ENCODE data around the gene IL23A.
"Not testable (repeated sequence)": the region's sequence is repeated elsewhere in the genome, so short reads cannot be mapped to it uniquely, and the experiment has no call there.

The IL23A gene, protein sequence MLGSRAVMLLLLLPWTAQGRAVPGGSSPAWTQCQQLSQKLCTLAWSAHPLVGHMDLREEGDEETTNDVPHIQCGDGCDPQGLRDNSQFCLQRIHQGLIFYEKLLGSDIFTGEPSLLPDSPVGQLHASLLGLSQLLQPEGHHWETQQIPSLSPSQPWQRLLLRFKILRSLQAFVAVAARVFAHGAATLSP

DNA sequence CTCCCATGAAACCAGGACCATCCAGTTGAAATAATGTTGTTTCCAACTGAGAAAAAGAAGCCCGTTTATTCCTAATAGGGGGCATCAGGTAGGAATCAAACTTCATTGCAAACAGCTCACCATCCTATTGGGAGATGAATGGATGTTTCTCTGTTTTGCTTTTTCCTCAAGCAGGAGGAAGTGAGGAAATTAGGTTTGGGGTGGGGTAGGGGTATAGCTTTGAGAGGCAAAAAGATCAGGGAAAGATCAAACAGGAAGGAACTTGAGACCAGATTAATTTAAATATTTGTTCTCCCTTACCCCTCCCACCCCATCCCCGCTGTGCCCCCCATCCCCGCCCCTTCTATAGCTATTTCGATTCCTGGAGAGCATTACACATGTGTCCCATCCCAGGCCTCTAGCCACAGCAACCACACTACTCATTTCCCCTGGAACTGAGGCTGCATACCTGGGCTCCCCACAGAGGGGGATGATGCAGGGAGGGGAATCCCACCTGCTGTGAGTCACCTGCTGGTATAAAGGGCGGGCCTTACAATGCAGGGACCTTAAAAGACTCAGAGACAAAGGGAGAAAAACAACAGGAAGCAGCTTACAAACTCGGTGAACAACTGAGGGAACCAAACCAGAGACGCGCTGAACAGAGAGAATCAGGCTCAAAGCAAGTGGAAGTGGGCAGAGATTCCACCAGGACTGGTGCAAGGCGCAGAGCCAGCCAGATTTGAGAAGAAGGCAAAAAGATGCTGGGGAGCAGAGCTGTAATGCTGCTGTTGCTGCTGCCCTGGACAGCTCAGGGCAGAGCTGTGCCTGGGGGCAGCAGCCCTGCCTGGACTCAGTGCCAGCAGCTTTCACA is at the start of gene IL23A:
Gene IL23A (plus strand): TSS at position 577 of the 850 bp plus-strand sequence. CDS start 161 bp downstream, at position 738.
- DNase-seq (ENCODE audit: low read depth in 2 of 2): peak; percentile 82 to 92

- no peak for DNase-seq (ENCODE audit: low read depth in 2 of 2)
Observed at GRCh38 chr12:56293795-56294194, 44.9 kb upstream of the IL23A start.

GRCh38 chr12:56296295-56296694 is 42.4 kb upstream of the IL23A start:
- no peak for DNase-seq (ENCODE audit: low read depth in 2 of 2)

DNA sequence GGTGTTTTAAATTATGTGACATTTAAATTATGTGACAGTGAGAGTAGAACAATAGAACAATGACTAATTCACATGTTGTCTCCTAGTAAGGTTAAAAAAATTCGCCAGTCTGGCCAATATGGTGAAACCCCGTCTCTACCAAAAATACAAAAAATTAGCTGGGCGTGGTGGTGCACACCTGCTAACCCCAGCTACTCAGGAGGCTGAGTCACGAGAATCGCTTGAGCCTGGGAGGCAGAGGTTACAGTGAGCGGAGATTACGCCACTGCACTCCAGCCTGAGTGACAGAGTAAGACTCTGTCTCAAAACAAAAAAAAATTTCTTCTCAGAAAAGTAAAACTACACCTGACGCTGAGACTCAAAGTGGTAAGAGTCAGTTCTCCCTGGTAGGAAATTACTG is 41.3 kb upstream of the IL23A start:
- DNase-seq (ENCODE audit: low read depth in 2 of 2): no peak

DNA sequence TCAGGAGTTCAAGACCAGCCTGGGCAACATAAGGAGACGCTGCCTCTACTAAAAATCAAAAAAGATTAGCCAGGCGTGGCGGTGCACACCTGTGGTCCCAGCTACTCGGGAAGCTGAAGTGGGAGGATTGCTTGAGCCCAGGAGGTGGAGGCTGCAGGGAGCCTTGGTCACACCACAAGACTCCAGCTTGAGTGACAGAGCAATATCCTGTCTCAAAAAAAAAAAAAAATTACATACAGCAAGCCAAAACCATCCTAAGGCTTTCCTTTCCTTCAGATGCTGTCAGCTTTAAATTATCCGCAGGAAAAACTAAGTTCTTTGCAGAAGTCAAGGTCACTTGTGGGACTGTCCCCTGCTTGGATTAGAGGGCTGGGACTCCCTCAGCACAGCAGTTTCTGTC is 39.9 kb upstream of the IL23A start:
- DNase-seq (ENCODE audit: low read depth in 2 of 2): no peak

DNA sequence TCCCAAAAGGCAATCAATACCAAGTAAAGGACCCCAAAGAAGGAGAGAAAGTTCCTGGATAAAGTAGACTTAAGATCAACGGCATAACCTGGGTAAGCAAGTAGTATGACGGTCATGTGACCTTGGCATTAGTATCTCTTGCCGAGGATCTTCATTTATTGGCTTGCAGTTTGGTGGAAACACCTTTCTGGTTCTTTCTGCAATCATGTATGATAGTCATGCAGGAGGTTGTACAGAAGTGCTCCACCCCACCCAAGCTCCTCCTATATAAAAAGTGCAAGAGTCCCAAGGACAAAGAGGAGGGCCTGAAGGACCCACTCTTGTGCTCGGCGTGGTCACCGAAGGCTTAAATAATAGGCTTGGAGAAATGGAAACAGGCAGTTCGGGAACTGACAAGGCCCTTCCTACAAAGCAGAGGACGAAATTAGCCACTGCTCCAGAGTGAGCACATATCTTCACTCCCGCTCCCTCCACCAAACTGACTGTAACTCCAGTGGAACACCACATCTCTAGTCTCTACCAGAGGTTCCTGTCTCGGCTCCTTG is 39.3 kb upstream of the IL23A start:
- no peak for DNase-seq (ENCODE audit: low read depth in 2 of 2)

GRCh38 chr12:56299853-56300643 is 38.6 kb upstream of the IL23A start, which contains the start of gene CS:
TSS of gene CS (minus strand) at chr12:56300330. CDS start at chr12:56300201, 129 bp downstream.
- DNase-seq (ENCODE audit: low read depth in 2 of 2): peak; percentile 97 to 98

GRCh38 chr12:56300644-56301464 is 37.8 kb upstream of the IL23A start:
- no peak for DNase-seq (ENCODE audit: low read depth in 2 of 2)

DNA sequence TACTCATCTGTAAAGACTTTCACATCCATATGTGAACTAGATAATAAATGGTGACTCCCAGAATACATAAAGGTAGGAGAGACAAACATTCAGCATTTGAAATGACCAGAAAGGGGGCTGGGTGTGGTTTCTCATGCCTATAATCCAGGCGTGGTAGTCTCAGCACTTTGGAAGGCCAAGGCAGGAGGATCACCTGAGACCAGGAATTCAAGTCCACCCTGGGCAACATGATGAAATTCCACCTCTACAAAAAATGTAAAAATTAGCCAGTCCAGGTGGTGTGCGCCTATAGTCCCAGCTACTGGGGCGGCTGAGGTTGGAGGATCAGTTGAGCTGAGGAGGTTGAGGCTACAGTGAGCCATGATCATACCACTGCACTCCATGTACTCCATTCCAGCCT is 34.4 kb upstream of the IL23A start:
- no peak for DNase-seq (ENCODE audit: low read depth in 2 of 2)

GRCh38 chr12:56304872-56305590 is 33.7 kb upstream of the IL23A start:
- DNase-seq (ENCODE audit: low read depth in 2 of 2): no peak

DNA sequence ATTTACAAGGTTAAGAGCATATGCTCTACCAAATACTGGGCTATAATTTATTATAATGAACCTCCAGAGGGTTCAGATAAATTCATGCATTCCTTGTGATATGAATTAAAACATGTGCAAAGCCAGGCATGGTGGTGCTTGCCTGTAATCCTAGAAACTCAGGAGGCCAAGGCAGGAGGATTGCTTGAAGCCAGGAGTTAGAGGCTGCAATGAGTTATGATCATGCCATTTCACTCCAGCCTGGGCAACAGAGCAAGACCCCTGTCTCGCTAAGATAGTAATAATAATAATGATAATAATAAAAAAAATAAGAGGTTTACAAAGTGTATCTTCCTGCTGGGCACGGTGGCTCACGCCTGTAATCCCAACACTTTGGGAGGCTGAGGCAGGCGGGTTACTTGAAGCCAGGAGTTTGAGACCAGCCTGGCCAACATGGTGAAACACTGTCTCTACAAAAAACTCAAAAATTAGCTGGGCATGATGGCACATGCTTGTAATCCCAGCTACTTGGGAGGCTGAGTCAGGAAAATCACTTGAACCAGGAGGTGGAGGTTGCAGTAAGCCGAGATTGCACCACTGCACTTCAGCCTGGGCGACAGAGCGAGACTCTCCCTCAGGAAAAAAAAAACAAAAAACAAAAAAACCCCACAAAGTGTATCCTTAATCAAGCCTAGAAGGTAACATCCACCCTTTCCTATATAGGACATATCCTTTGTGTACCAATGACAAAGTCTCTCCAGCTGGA is 31.3 kb upstream of the IL23A start:
- DNase-seq (ENCODE audit: low read depth in 2 of 2): no peak

DNA sequence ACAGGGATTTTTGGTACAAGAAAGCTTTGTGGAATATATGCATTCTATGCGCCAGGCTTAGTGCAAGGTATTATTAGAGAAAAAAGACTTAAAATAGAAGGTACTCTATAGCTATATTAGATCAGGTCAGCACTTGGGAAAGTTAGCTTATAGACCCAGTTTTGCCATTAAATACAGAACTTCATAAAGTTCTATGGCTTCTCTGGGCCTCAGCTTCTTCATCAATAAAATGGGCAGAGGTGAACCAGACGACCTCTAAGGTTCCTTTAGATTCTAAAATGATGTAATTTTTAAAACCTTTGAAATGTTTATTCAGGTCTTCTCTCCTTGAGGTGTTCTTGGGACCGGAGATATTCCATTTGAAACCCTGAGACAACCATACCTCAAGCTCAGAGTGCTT is 30.0 kb upstream of the IL23A start:
- no peak for DNase-seq (ENCODE audit: low read depth in 2 of 2)

- DNase-seq (ENCODE audit: low read depth in 2 of 2): no peak
Observed at GRCh38 chr12:56311003-56311402, 27.7 kb upstream of the IL23A start.

DNA sequence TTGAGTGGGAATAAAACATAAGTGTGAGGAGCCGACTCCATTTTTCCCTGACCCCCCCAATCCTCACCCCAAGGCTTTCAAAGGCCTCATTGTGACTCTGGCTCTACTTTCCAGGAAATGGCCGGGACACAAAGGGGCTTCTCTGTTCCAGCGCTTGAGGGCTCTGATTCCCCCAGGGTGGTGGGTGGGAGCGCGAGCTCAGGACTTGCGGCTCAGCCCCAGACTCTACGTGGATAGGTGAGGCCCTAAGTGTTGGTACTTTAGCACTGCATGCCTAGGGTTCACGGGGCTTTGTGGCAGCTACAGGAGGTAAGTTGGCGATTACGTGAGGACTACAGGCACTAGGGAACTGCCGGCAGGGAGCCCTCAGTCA is 23.4 kb upstream of the IL23A start:
- DNase-seq (ENCODE audit: low read depth in 2 of 2): no peak

GRCh38 chr12:56315622-56316473 is 22.8 kb upstream of the IL23A start, which contains the start of gene CNPY2:
TSS of gene CNPY2 (minus strand) at chr12:56315988. CDS start at chr12:56315217, 771 bp downstream.
- DNase-seq (ENCODE audit: low read depth in 2 of 2): peak; percentile 90 to 92

DNA sequence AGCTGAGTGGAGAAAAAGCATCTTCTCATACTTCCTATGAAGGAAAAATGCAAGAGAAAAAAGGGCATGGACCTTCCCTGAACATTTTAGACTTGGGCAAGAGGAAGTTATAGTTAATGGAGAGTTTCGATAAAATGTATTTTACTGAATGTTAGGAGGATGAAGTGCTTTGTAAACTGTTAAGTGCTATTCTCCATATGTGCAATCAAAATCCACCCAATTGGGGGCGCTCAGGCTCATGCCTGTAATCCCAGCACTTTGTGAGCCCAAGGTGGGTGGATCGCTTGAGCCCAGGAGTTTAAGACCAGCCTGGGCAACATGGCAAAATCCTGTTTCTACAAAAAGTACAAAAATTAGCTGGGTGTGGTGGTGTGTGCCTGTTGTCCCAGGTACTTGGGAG is 21.0 kb upstream of the IL23A start:
- no peak for DNase-seq (ENCODE audit: low read depth in 2 of 2)

DNA sequence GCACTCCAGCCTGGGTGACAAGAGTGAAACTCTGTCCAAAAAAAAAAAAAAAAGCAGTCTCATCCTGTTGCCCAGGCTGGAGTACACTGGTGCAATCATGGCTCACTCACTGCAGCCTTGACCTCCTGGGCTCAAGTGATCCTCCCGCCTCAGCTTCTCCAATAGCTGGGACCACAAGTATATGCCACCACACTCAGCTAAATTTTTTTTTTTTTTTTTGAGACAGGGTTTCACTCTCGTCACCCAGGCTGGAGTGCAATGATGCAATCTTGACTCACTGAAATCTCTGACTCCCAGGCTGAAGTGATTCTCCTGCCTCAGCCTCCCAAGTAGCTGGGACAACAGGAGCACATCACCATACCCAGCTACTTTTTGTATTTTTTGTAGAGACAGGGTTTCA is 17.7 kb upstream of the IL23A start:
- DNase-seq (ENCODE audit: low read depth in 2 of 2): no peak

DNA sequence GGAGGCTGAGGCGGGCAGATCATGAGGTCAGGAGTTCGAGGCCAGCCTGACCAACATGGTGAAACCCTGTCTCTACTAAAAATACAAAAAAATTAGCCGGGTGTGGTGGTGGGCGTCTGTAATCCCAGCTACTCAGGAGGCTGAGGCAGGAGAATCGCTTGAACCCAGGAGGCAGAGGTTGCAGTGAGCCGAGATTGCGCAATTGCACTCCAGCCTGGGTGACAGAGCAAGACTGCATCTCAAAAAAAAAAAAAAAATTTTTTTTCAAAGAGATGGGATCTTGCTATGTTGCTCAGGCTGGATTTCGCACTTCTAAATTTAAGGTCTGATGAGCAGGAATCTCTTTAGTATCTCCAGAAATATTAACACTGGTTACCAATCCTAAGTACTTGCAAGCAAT is 17.1 kb upstream of the IL23A start:
- DNase-seq (ENCODE audit: low read depth in 2 of 2): not testable (repeated sequence)

DNA sequence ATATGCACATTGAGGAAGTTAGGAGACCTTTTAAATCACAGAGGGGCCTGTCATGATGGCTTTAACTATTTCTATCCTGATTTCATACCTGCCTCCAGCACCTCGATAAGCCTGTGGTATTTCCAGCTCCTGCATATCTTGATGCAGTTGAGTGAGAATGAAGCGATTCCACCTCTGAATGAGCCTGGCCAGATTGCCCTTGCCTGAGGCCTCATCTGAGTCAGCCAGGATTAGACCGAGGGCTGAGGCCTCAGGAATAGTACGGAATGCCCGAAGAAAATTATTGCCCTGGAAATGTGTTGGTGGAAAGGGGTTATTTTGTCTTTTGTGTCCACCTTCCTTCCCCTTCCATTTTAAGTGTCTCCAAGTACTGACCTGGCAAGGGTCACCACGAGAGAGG is 14.5 kb upstream of the IL23A start:
- no peak for DNase-seq (ENCODE audit: low read depth in 2 of 2)
